ENCODE results near the gene ECSIT.

- TF ChIP-seq GATA2 (IDR thresholded peaks at IDR 0.05; ENCODE audit: low read depth, low read length) (no peak), GATA3 (IDR thresholded peaks at IDR 0.05; ENCODE audit: low read depth, low read length) (no peak)
These were observed 29.7 kb downstream of the ECSIT start for GRCh38 chr19:11499220-11499726.
